Esophagus squamous epithelium (tissue), 4 donors: ENCODE measurements around the gene ANKRD44.

Experiments
- CTCF ChIP-seq, 6 experiments: fragments of 450-650 bp in 4 of 6; fragments of 200-600 bp in 2 of 6; sonication (generic) in 2 of 6; IDR thresholded peaks; one replicate each; pipeline ENCODE4 v1.5.1; 2016 to 2019; ENCODE audit warnings: antibody characterized with exemption in 6 of 6, mild to moderate bottlenecking in 4 of 6, moderate library complexity in 4 of 6
- POLR2A ChIP-seq, 4 donors: fragments of 450-650 bp; IDR thresholded peaks; one replicate each; pipeline ENCODE4 v1.6.1; 2017; ENCODE audit warnings: antibody characterized with exemption in 4 of 4, mild to moderate bottlenecking in 4 of 4, moderate library complexity in 3 of 4

- TF ChIP-seq POLR2A (IDR thresholded peaks at IDR 0.05) (peak in 1 of 4 donors; percentile 24), CTCF (IDR thresholded peaks at IDR 0.05) (no peak)
These were observed 101.7 kb downstream of the ANKRD44 start for GRCh38 chr2:197208841-197209240.
